Fibroblast of skin of left biceps (primary cell): ENCODE data around the gene TENM4.

Experiments
- DNase-seq, 2 experiments: peaks; one replicate each; pipeline ENCODE4 v3.0.0-alpha.2; 2013; ENCODE audit warnings: low read depth in 2 of 2

Gene TENM4

DNA sequence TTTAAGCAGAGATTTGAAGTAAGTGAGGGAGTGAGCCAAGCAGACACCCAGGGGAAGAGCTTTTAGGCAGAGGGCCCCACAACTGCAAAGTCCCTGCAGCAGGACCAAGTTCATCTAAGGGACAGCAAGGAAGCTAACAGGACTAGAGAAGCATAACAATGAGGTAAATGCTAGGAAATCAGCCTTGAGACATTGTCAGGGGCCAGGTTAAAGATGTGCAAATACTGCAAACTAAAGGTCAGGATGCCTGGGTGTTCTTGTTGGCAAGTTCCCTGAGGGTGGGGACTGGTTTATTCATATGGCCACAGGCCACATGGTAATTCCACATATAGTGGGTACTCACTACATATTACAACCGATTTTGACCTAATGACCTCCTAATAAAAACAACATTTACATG lies 467.0 kb downstream of the TENM4 start:
- no peak for DNase-seq

DNA sequence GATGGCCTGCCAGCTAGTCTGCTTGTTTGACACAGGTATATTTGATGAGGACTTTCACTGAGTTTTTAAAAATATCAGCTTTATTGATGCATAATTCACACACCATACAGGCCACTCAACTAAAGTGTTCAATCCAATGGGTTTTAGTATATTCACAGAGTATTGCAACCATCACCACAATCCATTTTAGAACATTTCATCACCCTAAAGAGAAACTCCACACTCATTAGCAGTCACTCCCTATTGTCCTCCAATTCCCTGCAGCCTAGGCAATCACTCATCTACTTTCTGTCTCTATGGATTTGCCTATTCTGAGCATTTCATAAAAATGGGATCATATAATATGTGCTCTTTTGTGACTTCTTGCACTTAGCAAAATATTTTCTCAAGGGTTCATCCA lies 468.2 kb downstream of the TENM4 start:
- no peak for DNase-seq

DNA sequence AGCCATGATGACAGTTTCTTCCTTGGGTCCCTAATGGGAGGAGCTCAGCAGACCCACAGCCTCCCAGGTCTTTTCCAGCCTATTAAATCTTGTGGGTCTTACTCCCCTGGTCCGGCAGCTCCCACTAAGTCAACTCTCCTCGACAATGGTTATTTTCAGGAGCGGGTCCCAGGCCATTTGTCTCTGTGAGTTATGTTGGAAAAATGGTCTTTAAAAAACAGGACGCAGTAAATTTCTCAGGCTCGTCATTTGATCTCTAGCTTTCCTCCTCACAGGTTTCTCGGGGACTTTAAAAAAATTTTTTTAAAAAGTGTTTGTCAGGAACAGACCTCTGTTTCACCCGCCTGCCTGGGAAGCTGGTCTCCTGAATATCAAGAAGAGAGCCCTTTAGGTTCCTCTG lies 468.7 kb downstream of the TENM4 start:
- DNase-seq, result no peak

DNA sequence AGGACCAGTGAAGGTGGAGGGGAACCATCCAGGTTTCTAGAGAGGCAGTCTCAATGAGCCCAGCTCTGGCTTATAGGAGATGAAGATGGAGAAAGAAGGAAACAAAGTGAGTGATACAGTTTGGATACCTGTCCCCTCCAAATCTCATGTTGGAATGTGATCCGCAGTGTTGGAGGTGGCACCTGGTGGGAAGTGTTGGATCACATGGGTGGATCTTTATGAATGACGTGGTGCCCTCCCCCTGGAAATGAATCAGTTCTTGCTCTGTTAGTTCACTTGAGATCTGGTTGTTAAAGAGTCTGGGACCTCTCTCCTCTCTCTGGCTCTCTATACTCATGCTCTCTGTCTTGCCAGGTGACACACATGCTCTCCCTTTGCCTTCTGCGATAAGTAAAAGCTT lies 473.0 kb downstream of the TENM4 start:
- DNase-seq, result no peak

DNA sequence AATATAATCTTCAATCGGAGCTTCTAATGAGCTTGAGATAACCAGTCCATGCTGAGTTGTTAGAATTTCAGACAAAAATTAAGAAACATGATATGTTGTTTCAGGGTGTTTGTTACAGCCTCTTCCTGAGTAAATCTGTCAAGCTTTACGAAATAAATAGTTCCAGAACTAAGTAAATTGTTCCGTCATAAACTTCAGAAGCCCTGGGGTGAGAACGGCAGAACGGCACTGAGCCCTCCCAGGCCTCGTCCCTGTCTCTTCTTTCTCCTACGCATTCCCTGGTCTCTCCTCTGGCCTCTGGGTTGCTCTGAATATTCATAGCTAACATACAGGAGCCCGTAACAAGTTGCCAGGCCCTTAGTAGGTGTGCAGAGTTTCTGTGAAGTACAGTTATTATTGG lies 475.4 kb downstream of the TENM4 start:
- DNase-seq, result no peak

DNA sequence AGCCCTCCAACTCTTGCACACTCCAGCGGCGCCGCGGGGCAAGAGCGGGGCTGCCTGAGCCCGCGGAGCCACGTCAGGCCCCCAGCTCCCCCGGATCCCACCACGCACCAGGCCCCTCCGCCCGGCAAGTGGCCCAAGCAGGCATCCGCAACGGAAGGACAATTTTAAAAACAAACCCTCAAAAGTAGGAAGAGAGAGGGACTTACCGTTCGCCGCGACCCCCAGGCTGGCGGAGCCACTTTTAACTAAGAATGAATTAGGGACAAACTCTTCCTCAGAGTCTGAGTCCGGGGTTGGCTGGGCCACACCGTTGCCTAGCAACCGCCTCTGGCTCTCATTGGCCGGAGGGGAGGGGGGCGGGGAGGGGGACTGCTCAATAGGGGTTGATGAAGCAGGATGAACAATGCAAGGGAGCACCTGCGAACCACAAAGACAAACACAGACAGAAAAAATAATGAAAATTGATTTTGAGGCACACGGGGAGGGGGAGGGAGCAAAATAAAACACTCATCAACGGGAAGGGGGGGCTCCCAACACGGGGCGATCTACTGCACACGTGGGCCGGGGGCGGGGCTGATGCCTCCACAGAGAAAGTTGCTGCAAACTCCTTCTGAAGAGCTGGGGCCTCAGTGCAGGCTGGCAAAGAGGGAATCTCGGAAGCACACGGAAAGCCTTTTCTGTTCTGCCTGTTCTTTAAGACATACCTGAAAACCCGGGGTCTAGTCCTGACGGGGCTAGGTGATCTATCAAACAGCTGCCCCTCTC lies 478.7 kb downstream of the TENM4 start:
- peak in 1 of 2 experiments; percentile 4 for DNase-seq

DNA sequence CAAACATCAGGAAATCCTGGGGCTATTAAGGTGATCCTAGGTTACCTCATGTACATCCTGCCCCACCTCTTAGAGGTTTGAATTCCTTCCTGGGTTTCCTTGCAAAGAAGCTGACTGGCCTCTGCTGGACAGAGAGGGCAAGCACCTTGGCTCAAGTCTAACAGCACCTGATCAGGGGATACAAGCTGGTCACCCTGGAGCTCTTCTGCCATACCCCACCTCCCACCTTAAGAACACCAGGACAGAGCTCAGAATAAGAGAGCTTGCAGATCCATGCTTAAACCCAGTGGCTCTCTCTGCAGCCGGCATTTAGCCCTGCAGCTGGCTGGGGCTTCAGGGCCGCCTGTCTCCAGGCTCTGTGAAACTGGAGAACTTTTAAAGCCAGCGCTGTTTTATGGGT lies 479.6 kb downstream of the TENM4 start:
- DNase-seq, result no peak

- no peak for DNase-seq
These were observed 482.4 kb downstream of the TENM4 start for GRCh38 chr11:78958444-78958843.

- no peak for DNase-seq
These were observed 483.2 kb downstream of the TENM4 start for GRCh38 chr11:78957476-78958245.

DNA sequence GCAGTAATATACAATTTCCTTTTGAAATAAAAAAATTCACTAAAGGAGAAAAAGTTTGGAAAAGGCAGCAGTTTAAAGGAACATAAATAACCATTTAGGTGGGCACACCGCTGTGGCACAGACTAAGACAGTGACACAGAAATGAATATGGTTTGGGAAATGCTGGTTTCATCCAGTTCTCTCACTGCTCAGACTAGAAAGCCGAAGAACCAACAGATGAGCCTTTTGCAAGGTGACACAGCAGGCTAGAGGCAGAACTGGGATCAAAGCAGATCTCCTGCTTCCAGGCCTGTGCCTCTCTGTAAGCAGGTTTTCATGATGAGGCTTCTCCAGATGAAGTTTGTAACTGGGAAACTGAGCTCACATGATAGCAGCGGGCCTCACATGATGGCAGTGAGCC lies 486.1 kb downstream of the TENM4 start:
- DNase-seq, result no peak

GRCh38 chr11:78954261-78954660 lies 486.6 kb downstream of the TENM4 start:
- no peak for DNase-seq

DNA sequence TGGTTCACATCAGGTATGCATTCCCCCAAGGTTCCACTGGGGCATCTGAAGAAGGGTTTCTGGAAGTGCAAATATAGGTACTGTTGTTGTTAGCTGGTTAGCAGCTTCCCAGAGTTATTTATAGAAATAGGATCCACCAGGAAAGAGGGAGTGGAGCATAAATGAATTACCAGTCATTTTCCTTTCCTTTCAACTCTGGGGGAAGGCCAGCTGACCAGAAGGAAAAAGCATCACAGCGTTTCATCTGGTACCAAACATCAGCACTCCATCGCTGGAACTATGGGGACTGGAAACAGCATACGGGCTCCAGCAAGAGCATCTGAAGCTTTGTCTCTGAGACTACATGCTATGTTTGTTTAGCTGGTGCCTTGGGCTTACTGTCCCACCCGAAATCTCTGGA lies 487.9 kb downstream of the TENM4 start:
- no peak for DNase-seq

- no peak for DNase-seq
These were observed 488.7 kb downstream of the TENM4 start for GRCh38 chr11:78952175-78952574.

DNA sequence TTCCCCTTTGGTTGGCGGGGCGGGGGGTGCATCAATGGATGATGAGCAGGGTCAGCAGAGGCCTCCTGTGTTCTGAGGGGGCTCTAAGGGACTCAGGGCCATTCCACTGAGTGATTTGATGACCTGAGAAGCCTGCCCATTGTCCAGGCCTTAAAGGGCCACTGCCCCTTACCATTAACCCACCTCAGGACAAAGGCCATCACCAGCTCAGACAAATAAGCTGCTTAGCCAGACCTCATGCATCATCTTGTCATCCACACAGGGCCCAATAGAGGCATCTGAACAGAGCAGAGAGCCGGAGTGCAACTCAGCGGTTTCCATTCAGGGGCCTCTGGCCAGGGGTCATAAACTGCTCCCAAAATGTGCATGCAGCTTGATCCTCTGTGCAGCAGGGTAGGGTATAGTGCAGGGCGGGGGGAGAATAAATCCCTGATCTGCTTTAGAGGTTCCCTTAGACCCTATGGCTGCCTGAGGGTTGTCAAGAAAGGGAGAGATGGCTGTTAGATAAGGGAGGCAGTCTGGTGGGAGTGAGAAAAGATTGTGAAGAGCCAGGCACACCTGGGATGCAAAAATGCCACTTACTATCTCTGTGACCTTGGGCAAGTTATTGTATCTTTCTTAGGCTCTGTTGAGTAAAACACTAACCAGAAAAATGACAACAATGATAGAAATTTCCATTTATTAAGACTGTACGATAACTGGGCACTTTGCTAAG lies 490.7 kb downstream of the TENM4 start:
- DNase-seq, result no peak

GRCh38 chr11:78946945-78947902 lies 493.6 kb downstream of the TENM4 start:
- DNase-seq, result peak; percentile 29 to 37

- DNase-seq, result no peak
These were observed 497.0 kb downstream of the TENM4 start for GRCh38 chr11:78943841-78944240.

- DNase-seq, result no peak
These were observed 497.7 kb downstream of the TENM4 start for GRCh38 chr11:78943154-78943553.

DNA sequence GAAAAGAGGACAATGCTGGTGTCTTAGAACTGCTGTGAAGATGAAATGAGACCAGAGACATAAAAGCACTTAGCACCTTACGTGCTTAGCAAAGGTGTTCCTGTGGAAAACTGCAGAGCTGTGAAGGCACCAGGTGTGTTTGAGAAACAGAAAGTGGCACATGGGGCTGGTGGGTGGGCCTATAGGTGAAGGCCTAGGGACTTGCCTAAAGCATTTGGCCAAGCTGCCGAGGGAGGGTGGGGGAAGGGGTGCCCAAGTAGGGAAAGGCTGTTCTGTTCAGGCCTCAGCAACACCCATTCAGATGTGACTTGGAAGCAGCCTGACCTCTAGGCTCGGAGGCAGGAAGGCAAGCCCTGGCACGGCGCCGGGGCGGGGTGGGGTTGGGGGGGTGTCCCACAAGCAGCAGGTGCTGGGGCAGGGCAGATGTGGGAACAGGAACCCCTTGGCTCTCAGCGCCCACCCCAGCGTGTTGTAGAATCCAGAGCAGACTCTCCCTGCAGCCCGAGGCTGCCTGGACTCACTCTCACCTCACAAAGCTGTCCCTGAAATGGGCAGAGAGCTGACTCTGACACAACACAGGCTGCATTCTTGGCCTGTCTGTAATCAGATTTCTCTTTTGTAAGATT lies 499.5 kb downstream of the TENM4 start:
- DNase-seq, result no peak

- no peak for DNase-seq
These were observed 500.2 kb downstream of the TENM4 start for GRCh38 chr11:78940500-78941225.

- no peak for DNase-seq
These were observed 501.9 kb downstream of the TENM4 start for GRCh38 chr11:78938971-78939370.
